HG03039 (cell line): Measurements from ENCODE around the gene RGPD6.
"Not testable (repeated sequence)": the region's sequence is repeated elsewhere in the genome, so short reads cannot be mapped to it uniquely, and the experiment has no call there.

ENCODE experiments used
- ATAC-seq: cut with Tn5 transposase; IDR thresholded peaks from one replicate; pipeline ENCODE4 v1.9.1; 2021; ENCODE audit warnings: mild to moderate bottlenecking, moderate library complexity; ENCODE audit not compliant: unreplicated experiment

The RGPD6 gene

DNA sequence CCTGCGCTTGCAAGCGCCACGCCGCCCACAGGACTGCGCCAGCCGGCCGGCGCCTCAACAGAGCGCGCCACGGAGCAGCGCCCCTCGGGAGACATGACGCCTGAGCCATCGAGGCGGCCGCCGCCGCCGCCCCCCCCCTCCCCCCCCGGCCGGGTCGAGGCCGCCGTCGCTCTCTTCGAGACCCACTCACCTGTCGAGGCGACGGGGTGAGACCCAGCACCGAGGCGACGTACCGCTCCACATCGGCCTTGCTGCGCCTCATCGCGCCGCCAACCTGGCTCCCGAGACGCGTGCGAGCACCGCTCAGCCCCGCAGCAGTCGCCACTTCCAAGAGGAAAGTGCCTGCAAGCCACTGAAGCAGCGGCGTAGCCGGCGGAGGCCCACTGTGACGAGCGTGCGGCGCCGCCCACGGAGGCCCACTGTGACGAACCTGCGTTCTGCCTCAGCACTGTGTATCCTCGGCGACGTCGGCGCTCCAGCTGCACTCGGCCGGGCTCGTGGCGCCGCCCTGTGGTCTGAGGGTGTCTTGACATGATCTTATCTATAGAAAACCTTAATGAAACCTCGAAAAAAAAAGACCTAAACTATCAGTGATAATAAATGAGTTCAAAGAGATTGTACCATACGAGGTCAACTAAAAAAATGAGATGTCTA is at the start of gene RGPD6:
RGPD6 (minus strand) TSS at position 460 of the 654 bp plus-strand sequence; CDS start at position 262, 198 bp downstream.
- ATAC-seq: peak; percentile 97

GRCh38 chr2:110619326-110619939 is 42.4 kb upstream of the RGPD6 start:
- not testable (repeated sequence) for ATAC-seq

GRCh38 chr2:110613927-110614326 is 36.9 kb upstream of the RGPD6 start:
- ATAC-seq: not testable (repeated sequence)

- not testable (repeated sequence) for ATAC-seq
These were observed 33.7 kb upstream of the RGPD6 start for GRCh38 chr2:110610613-110611250.

DNA sequence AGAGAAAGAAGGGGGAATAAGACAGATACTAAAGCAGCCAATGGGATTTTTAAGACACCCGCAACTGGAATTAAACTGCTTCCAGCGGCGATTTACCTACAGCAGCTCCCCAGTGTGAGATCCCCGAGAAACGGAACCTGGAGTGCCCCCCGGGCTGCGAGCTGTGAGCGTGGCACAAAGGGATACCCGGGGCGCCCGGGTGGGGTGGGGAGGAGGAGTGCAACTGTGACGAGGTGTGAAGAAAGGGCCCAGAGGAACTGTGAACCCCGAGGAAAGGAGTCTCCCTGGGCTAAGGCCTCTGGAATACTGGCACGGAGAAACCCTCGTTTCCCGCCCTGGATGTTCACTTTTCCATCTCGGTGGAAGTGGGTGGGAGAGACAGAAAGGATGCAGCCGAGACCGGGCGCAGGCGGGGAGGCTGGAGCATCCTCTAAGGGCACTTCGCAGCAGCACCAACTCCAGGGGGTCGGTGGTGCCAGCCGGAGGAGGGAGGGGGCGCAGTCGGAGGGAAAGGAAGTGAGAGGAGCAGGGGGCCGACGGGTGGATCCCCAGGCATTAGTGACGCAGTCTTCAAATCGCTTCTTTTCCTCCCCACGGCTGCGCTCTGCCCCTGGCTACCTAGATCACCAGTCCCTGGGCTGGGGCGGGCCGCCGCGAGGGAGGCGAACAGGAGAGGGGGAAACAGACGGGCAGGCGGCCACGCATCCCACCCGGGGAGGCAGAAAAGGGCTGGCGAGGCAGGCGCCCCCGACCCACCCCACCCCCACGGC is 33.0 kb upstream of the RGPD6 start:
- ATAC-seq: not testable (repeated sequence)

DNA sequence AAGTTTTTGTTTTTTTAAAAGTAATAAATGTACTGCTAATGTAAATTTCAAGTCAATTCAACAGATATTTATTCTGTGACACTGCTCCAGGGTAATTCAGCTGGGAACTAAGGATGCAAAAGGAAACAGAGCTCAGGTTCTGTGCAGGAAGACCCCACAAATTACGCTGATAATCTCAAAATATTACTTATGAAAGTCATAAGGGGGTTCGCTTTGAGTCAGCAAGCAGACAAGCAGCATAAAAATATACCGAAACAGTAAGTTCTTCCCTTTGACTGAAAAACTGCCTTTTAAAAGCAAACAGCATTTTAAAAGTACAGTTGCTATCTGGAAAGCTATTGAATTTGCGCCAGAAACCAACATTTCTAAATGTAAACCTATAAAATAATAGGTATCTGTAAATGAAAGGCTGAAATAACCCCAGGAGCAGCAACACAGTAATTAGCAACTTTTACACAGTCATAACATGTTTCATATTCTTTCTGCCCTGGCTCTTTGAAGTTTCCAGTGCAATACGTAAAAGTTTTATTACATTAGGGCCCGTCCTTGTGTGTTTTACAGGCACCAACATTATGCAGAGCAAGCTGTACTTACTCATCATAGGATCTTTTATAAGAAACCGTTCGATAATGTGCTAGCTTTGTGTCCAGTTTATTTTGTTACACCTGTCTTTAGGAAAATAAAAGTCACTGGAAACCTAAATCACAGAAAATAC is 31.9 kb upstream of the RGPD6 start:
- ATAC-seq: not testable (repeated sequence)

- not testable (repeated sequence) for ATAC-seq
These were observed 28.0 kb upstream of the RGPD6 start for GRCh38 chr2:110605057-110605456.

- not testable (repeated sequence) for ATAC-seq
These were observed 27.0 kb upstream of the RGPD6 start for GRCh38 chr2:110603917-110604591.

- not testable (repeated sequence) for ATAC-seq
These were observed 25.1 kb upstream of the RGPD6 start for GRCh38 chr2:110602139-110602538.

- ATAC-seq: not testable (repeated sequence)
These were observed 15.0 kb upstream of the RGPD6 start for GRCh38 chr2:110591973-110592372.

GRCh38 chr2:110589677-110590330 is 12.8 kb upstream of the RGPD6 start:
- not testable (repeated sequence) for ATAC-seq

DNA sequence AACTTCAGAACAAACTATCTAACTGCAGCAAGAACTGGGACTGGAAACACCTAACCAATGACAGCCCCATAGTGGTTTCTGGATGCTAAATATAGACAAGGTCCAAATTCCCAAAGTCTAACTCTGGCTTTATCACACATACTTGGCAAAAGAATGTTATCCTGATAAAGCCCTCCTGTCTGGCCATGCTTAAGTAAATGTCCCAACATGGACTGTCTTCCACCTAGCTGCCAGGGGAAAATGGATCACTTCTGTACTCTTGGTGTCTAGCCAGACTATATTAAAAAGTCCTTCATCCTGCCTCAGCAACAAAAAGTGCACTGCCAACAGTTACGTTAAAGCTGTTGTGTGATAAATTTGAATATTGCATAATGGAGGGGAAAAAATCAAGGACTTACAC is 11.5 kb upstream of the RGPD6 start:
- not testable (repeated sequence) for ATAC-seq

- not testable (repeated sequence) for ATAC-seq
These were observed 2.4 kb upstream of the RGPD6 start for GRCh38 chr2:110579216-110579965.

DNA sequence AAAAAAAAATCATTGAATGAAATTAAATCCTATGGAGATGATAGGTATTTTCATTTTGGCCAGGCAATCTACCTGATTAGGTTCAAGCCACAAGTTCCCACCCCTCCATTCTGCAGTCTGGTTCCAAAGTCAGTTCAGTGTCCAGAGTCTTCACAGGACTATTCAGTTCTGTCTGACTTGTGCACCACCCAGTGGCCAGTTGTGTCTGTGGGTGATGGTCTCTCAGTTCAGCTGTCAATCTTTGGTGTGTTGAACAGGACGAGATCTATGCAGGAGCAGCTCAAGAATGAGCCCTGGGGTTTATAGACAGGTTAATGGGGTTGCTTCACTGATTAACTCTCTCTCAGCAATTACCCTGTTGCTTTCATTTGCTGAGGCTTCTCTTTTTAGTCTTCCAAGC is 1.4 kb upstream of the RGPD6 start:
- not testable (repeated sequence) for ATAC-seq

DNA sequence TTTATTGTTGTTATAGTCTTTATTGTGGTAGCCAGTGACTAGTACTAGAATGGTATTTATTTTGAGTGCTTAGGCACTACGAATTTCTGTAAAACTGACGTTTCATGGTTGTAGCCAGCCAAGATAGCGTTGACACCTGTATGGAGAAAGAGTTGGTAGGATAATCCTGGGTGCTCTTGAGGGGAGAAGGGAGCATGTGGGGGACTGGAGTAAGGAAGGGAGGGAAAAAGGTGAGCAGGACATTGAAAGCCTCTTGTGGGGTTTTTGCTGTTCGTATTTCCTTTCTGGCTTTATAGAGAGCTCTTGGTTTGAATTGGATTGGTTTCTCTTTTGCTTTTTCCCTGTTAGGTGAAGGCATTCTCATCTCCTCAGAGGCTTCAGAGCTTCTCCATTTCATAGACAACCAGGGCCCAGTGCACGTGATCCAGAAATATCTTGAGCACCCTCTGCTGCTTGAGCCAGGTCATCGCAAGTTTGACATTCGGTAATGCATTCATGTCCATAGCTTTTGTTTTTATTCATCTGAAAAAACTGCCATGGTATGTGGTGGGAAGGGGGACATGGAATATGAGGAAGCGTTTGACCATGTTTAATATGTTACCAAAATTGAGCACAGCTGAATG is 77.2 kb downstream of the RGPD6 start:
- peak; percentile 83 for ATAC-seq

- ATAC-seq: not testable (repeated sequence)
These were observed 81.0 kb downstream of the RGPD6 start for GRCh38 chr2:110496027-110496426.

DNA sequence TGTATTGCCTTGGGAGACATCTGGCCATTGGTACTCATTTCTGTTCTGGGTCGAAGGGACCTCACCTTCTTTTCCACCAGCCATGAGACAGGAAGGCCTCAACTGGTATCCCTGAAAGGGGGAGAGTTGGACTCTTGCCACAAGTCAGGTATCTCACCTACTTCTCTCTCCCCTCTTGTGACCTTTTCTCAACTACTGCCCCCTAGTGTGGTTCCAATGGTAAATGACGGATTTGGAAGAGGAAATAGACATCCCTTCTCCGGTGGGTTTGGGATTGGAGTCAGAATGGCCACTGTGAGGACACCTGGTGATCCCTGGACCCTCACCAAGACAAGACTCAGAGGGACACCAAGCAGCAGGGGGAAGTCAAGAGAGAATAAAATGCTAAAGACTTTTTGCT is 82.5 kb downstream of the RGPD6 start:
- not testable (repeated sequence) for ATAC-seq

GRCh38 chr2:110488991-110489390 is 88.0 kb downstream of the RGPD6 start:
- ATAC-seq: not testable (repeated sequence)
